Inferior parietal cortex (tissue), 1 donor: ENCODE data around the gene SLC1A2.

Experiments used
- DNase-seq: peaks from one replicate; pipeline ENCODE4 v3.0.0-alpha.2; 2016; ENCODE audit errors: extremely low spot score

The SLC1A2 gene

GRCh38 chr11:35376118-35376510 is 43.2 kb downstream of the SLC1A2 start:
- DNase-seq = no peak

- DNase-seq = no peak
Observed at GRCh38 chr11:35375332-35376117, 43.8 kb downstream of the SLC1A2 start.

GRCh38 chr11:35373284-35373933 is 45.9 kb downstream of the SLC1A2 start:
- no peak for DNase-seq

GRCh38 chr11:35372565-35373283 is 46.6 kb downstream of the SLC1A2 start:
- no peak for DNase-seq

- DNase-seq = no peak
Observed at GRCh38 chr11:35367491-35367890, 51.9 kb downstream of the SLC1A2 start.

- DNase-seq = no peak
Observed at GRCh38 chr11:35366798-35367197, 52.6 kb downstream of the SLC1A2 start.

GRCh38 chr11:35365961-35366360 is 53.4 kb downstream of the SLC1A2 start:
- no peak for DNase-seq

- no peak for DNase-seq
Observed at GRCh38 chr11:35365395-35365794, 54.0 kb downstream of the SLC1A2 start.

- DNase-seq = no peak
Observed at GRCh38 chr11:35363854-35364780, 55.2 kb downstream of the SLC1A2 start.

GRCh38 chr11:35363246-35363801 is 56.0 kb downstream of the SLC1A2 start:
- DNase-seq = no peak

GRCh38 chr11:35362521-35362980 is 56.8 kb downstream of the SLC1A2 start:
- no peak for DNase-seq

- DNase-seq = no peak
Observed at GRCh38 chr11:35360055-35360530, 59.3 kb downstream of the SLC1A2 start.

GRCh38 chr11:35359321-35360054 is 59.9 kb downstream of the SLC1A2 start:
- DNase-seq = no peak

- DNase-seq = no peak
Observed at GRCh38 chr11:35358391-35358790, 61.0 kb downstream of the SLC1A2 start.

GRCh38 chr11:35357923-35358322 is 61.4 kb downstream of the SLC1A2 start:
- no peak for DNase-seq

- no peak for DNase-seq
Observed at GRCh38 chr11:35355102-35355749, 64.1 kb downstream of the SLC1A2 start.

- no peak for DNase-seq
Observed at GRCh38 chr11:35354644-35355043, 64.7 kb downstream of the SLC1A2 start.

- no peak for DNase-seq
Observed at GRCh38 chr11:35352077-35352888, 67.1 kb downstream of the SLC1A2 start.

GRCh38 chr11:35349897-35350296 is 69.5 kb downstream of the SLC1A2 start:
- DNase-seq = no peak
